A549 (cell line): ENCODE results near the gene ZNF134. TPM values are rescaled to one million over a fixed set of nuclear protein-coding genes. Genes with fewer than 3 reads are reported as not detected.

Experiments used
- ATAC-seq, 2 experiments: fragments of 200-7000 bp in 1 of 2; fragments of >200 bp in 1 of 2; cut with Nextera tagmentation in 1 of 2; cut with Tn5 transposase in 1 of 2; 3 replicates each; pipeline versions ENCODE4 v1.8.0 to v1.9.1; 2018 to 2020; ENCODE audit warnings: mild to moderate bottlenecking in 1 of 2, moderate library complexity in 1 of 2
- CTCF ChIA-PET: fragments of 300-600 bp; sonication (Branson Sonifier 250); formaldehyde crosslinking; extraction: SDS; loops from one replicate; lab custom pipeline; 2021; ENCODE audit warnings: antibody characterized with exemption, inconsistent platforms; lab: Yijun Ruan, JAX
- POLR2A ChIA-PET: fragments of 350-600 bp; formaldehyde crosslinking; extraction: SDS; loops from one replicate; lab custom pipeline; 2021; ENCODE audit warnings: antibody characterized with exemption, inconsistent platforms; lab: Yijun Ruan, JAX
- DNase-seq, 2 experiments: peaks; one replicate each; pipeline versions ENCODE4 v3.0.0 to v3.0.0-alpha.2; 2011 to 2016; ENCODE audit warnings: low read depth in 1 of 2, low spot score in 1 of 2
- FAIRE-seq: peaks from 2 replicates; lab custom pipeline; 2011; peaks lifted over from hg19 to GRCh38; lab: Jason Lieb, UNC
- H3K27ac ChIP-seq, 2 experiments: fragments of >200 bp; sonication (Bioruptor Twin); formaldehyde crosslinking; 3 replicates each; pipeline ENCODE4 v1.5.1; 2016 to 2017
- H3K4me1 ChIP-seq: fragments of >200 bp; sonication (Bioruptor Twin); formaldehyde crosslinking; 3 replicates; pipeline ENCODE4 v1.6.1; 2016
- H3K4me2 ChIP-seq: fragments of >200 bp; sonication (Bioruptor Twin); formaldehyde crosslinking; 3 replicates; pipeline ENCODE4 v1.6.1; 2016
- H3K4me3 ChIP-seq: fragments of >200 bp; sonication (Bioruptor Twin); formaldehyde crosslinking; 3 replicates; pipeline ENCODE4 v1.5.1; 2016
- H3K9me3 ChIP-seq: fragments of >200 bp; sonication (Bioruptor Twin); formaldehyde crosslinking; 3 replicates; pipeline ENCODE4 v1.6.1; 2016
- CBX2 ChIP-seq: fragments of 200-600 bp; sonication (generic); IDR thresholded peaks from 2 replicates; pipeline ENCODE4 v1.6.1; 2016; ENCODE audit warnings: low read depth, mild to moderate bottlenecking, borderline replicate concordance
- CHD4 ChIP-seq: fragments of 200-600 bp; sonication (generic); IDR thresholded peaks from 2 replicates; pipeline ENCODE4 v1.6.1; 2016; ENCODE audit warnings: antibody characterized with exemption, mild to moderate bottlenecking, borderline replicate concordance
- EP300 ChIP-seq, 2 experiments: fragments of >200 bp; sonication (Bioruptor Twin); formaldehyde crosslinking; IDR thresholded peaks; 2 replicates in 1 of 2; 3 replicates in 1 of 2; pipeline ENCODE4 v1.6.1; 2016 to 2017
- ESRRA ChIP-seq: fragments of 150-350 bp; IDR thresholded peaks from 2 replicates; pipeline ENCODE4 v1.6.1; 2014; ENCODE audit warnings: mild to moderate bottlenecking, low read length, borderline replicate concordance
- FOSL2 ChIP-seq, 2 experiments: fragments of 450-650 bp in 1 of 2; fragments of >200 bp in 1 of 2; sonication (Bioruptor Twin) in 1 of 2; formaldehyde crosslinking; IDR thresholded peaks; 2 replicates each; pipeline versions ENCODE4 v1.5.0 to v1.6.1; 2016 to 2020; ENCODE audit warnings: mild to moderate bottlenecking in 1 of 2, moderate library complexity in 1 of 2
- FOXS1 ChIP-seq: fragments of 250-450 bp; sonication (Bioruptor Pico); IDR thresholded peaks from 2 replicates; pipeline ENCODE4 v1.5.0; 2020; ENCODE audit warnings: mild to moderate bottlenecking, moderate library complexity
- GATA3 ChIP-seq: IDR thresholded peaks from 2 replicates; pipeline ENCODE4 v1.6.1; 2012; ENCODE audit warnings: borderline replicate concordance
- HDAC2 ChIP-seq: fragments of 200-600 bp; sonication (generic); IDR thresholded peaks from 2 replicates; pipeline ENCODE4 v1.6.1; 2016
- JUN ChIP-seq, 2 experiments: fragments of >200 bp; sonication (Bioruptor Twin); formaldehyde crosslinking; IDR thresholded peaks; 2 replicates in 1 of 2; 3 replicates in 1 of 2; pipeline ENCODE4 v1.6.1; 2016 to 2017
- KDM5A ChIP-seq: fragments of 200-600 bp; sonication (generic); IDR thresholded peaks from 2 replicates; pipeline ENCODE4 v1.6.1; 2016; ENCODE audit warnings: antibody characterized with exemption, mild to moderate bottlenecking
- MAZ ChIP-seq: fragments of 150-350 bp; IDR thresholded peaks from 2 replicates; pipeline ENCODE4 v1.6.1; 2014; ENCODE audit warnings: antibody characterized with exemption, low read depth, low read length, borderline replicate concordance
- NPAS2 ChIP-seq: fragments of 250-450 bp; sonication (Bioruptor Pico); IDR thresholded peaks from 2 replicates; pipeline ENCODE4 v1.8.0; 2022; ENCODE audit warnings: mild to moderate bottlenecking, moderate library complexity, borderline replicate concordance
- RFX5 ChIP-seq: fragments of 450-650 bp; IDR thresholded peaks from 2 replicates; pipeline ENCODE4 v1.7.1; 2014; ENCODE audit warnings: antibody characterized with exemption, mild to moderate bottlenecking, moderate library complexity
- SREBF2 ChIP-seq: fragments of 450-650 bp; IDR thresholded peaks from 2 replicates; pipeline ENCODE4 v1.6.1; 2014; ENCODE audit warnings: mild to moderate bottlenecking, moderate library complexity
- TFCP2L1 ChIP-seq: fragments of 250-450 bp; sonication (Bioruptor Pico); IDR thresholded peaks from 2 replicates; pipeline ENCODE4 v1.5.0; 2021; ENCODE audit warnings: mild to moderate bottlenecking
- TP53 ChIP-seq: fragments of 250-450 bp; sonication (Bioruptor Pico); IDR thresholded peaks from 2 replicates; pipeline ENCODE4 v1.5.0; 2021; ENCODE audit warnings: mild to moderate bottlenecking, moderate library complexity
- ZC3H11A ChIP-seq: fragments of 450-650 bp; IDR thresholded peaks from 2 replicates; pipeline ENCODE4 v1.6.1; 2014; ENCODE audit warnings: antibody characterized with exemption, mild to moderate bottlenecking
- ZNF302 ChIP-seq: fragments of 250-450 bp; sonication (Bioruptor Pico); IDR thresholded peaks from 2 replicates; pipeline ENCODE4 v1.9.0; 2021; ENCODE audit warnings: inconsistent platforms, mild to moderate bottlenecking, moderate library complexity
- ZSCAN20 ChIP-seq: fragments of 250-450 bp; sonication (Bioruptor Pico); IDR thresholded peaks from 2 replicates; pipeline ENCODE4 v1.8.0; 2022; ENCODE audit warnings: mild to moderate bottlenecking, moderate library complexity
- WGBS: methylation state at CpG from one replicate; pipeline ENCODE4 v1.1.6; 2017; ENCODE audit errors: missing lambda C conversion rate; 5-methylcytosine and 5-hydroxymethylcytosine counted together
- polyA plus RNA-seq, 4 experiments: library from polyadenylated mRNA; depleted of rRNA in 3 of 4; stranded (reverse); fragments of >200 nt; fragmentation: RNase III in 1 of 4; extraction: RNeasy Plus Mini Kit Qiagen cat#74134 plus additional on column Dnase treatment in 1 of 4; gene quantifications; 2 replicates in 3 of 4; 3 replicates in 1 of 4; pipeline ENCODE4 v1.2.3, GENCODE V29; 2011 to 2017
- TF ChIP-seq, protein P1 (sequence below): fragments of 250-450 bp; sonication (Bioruptor Pico); IDR thresholded peaks from 2 replicates; pipeline ENCODE4 v1.5.0; 2020; ENCODE audit warnings: low read depth, mild to moderate bottlenecking, moderate library complexity
- TF ChIP-seq, protein P2 (sequence below): fragments of 200-600 bp; sonication (generic); IDR thresholded peaks from 2 replicates; pipeline ENCODE4 v1.6.1; 2016; ENCODE audit warnings: antibody characterized with exemption, mild to moderate bottlenecking, moderate library complexity
- TF ChIP-seq, protein P3 (sequence below): fragments of 450-650 bp; IDR thresholded peaks from 2 replicates; pipeline ENCODE4 v1.6.1; 2014; ENCODE audit warnings: antibody characterized with exemption

Gene ZNF134
- polyA plus RNA-seq, 2 of the 4 experiments (the other 2 are of a cell fraction) = 9.1 to 9.2 TPM

DNA sequence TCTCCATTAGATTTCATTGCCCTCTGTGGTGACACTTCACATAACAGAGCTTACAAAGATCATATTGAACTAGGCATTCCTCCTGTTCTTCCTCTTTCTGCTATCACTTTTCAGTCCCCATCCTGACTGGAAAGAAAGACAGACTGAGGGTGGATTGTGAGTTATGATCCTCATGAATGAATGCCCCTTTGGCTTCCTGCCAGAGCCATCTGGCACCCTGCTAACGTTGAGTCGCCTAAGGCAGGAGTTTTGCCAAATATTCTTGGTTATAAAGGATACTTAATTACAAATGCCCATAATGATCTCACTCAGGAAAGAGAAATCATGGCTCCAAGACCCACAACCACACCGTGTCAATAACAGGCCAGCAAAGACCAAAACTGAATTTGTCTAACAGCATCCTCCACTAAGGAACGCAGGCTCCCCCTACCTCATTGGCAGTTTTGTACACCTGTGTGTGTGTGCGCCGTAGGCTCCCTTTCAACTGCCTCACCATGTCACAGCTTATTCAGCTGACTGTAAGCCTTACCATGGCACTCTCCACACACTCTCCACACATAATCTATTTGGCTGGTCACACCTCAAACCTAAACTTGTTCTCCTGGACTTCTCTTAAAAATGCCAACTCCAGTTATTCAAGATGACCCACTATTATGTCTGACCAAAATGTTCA lies 34.4 kb downstream of the ZNF134 start:
- peaks cover 85% of the 10 kb centered on the region for H3K9me3 ChIP-seq
- no peak overlapping the region for H3K4me3 ChIP-seq
- TF ChIP-seq KDM5A (no peak), FOXS1 (no peak), NPAS2 (CRISPR knock-in tag) (no peak), TFCP2L1 (no peak), ZSCAN20 (no peak), GATA3 (no peak), FOSL2 (IDR thresholded peaks at IDR 0.05) (no peak), FOSL2 (CRISPR knock-in tag; IDR thresholded peaks at IDR 0.05) (no peak), HDAC2 (no peak), CHD4 (no peak), SREBF2 (no peak), EP300 (IDR thresholded peaks at IDR 0.05) (no peak)
- TF ChIP-seq, protein P1, sequence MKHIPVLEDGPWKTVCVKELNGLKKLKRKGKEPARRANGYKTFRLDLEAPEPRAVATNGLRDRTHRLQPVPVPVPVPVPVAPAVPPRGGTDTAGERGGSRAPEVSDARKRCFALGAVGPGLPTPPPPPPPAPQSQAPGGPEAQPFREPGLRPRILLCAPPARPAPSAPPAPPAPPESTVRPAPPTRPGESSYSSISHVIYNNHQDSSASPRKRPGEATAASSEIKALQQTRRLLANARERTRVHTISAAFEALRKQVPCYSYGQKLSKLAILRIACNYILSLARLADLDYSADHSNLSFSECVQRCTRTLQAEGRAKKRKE (CRISPR knock-in tag) = no peak
- TF ChIP-seq, protein P2, sequence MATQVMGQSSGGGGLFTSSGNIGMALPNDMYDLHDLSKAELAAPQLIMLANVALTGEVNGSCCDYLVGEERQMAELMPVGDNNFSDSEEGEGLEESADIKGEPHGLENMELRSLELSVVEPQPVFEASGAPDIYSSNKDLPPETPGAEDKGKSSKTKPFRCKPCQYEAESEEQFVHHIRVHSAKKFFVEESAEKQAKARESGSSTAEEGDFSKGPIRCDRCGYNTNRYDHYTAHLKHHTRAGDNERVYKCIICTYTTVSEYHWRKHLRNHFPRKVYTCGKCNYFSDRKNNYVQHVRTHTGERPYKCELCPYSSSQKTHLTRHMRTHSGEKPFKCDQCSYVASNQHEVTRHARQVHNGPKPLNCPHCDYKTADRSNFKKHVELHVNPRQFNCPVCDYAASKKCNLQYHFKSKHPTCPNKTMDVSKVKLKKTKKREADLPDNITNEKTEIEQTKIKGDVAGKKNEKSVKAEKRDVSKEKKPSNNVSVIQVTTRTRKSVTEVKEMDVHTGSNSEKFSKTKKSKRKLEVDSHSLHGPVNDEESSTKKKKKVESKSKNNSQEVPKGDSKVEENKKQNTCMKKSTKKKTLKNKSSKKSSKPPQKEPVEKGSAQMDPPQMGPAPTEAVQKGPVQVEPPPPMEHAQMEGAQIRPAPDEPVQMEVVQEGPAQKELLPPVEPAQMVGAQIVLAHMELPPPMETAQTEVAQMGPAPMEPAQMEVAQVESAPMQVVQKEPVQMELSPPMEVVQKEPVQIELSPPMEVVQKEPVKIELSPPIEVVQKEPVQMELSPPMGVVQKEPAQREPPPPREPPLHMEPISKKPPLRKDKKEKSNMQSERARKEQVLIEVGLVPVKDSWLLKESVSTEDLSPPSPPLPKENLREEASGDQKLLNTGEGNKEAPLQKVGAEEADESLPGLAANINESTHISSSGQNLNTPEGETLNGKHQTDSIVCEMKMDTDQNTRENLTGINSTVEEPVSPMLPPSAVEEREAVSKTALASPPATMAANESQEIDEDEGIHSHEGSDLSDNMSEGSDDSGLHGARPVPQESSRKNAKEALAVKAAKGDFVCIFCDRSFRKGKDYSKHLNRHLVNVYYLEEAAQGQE = no peak
- ATAC-seq (no peak), FAIRE-seq (no peak), DNase-seq (no peak)
- 43% methylated on average over 6 of the region's 6 CpGs for WGBS
- ChIA-PET POLR2A (no interaction called here), CTCF (interaction anchor here (2.1 kb wide), 1 partner anchor 7 kb away, joined by 4 read pairs; no protein-coding TSS in a partner anchor)
- no peaks in the 10 kb centered on the region for H3K4me1 ChIP-seq
- no peak overlapping the region for H3K4me2 ChIP-seq
- no peak overlapping the region for H3K27ac ChIP-seq

DNA sequence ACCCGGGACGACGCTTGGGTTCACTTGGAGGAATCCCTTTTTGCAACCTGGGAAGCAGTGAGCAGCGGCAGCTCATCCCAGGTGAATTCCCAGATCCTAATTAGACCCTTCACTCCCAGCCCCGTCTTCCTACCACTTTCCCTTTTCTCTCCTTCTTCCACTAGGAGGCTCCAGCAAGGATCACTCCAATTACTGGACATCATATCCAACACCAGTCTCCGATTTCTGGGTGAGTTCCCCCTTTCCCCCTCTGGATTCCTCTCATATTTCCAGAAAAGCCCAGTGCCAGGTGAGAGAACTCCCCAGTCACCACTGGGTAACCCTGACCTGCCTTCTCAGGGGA lies 37.6 kb downstream of the ZNF134 start:
- peaks cover 86% of the 10 kb centered on the region for H3K9me3 ChIP-seq
- TF ChIP-seq, protein P3, sequence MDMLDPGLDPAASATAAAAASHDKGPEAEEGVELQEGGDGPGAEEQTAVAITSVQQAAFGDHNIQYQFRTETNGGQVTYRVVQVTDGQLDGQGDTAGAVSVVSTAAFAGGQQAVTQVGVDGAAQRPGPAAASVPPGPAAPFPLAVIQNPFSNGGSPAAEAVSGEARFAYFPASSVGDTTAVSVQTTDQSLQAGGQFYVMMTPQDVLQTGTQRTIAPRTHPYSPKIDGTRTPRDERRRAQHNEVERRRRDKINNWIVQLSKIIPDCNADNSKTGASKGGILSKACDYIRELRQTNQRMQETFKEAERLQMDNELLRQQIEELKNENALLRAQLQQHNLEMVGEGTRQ = no peak
- TF ChIP-seq JUN (IDR thresholded peaks at IDR 0.05) (no peak), RFX5 (no peak), CBX2 (no peak), CHD4 (no peak), ZNF302 (no peak), FOSL2 (IDR thresholded peaks at IDR 0.05) (no peak), FOSL2 (CRISPR knock-in tag; IDR thresholded peaks at IDR 0.05) (no peak), ESRRA (no peak), KDM5A (no peak), TP53 (no peak), MAZ (no peak), ZC3H11A (no peak), ZSCAN20 (no peak), HDAC2 (no peak)
- TF ChIP-seq, protein P1 (CRISPR knock-in tag) = no peak
- ChIA-PET CTCF (interaction anchor here (1.1 kb wide), 1 partner anchor 13 kb away, joined by 4 read pairs; no protein-coding TSS in a partner anchor), POLR2A (no interaction called here)
- H3K27ac ChIP-seq = no peak overlapping the region
- ATAC-seq (no peak), FAIRE-seq (no peak), DNase-seq (no peak)
- no peak overlapping the region for H3K4me3 ChIP-seq
- no peaks in the 10 kb centered on the region for H3K4me1 ChIP-seq
- H3K4me2 ChIP-seq = no peak overlapping the region
- 12% methylated on average over 6 of the region's 6 CpGs for WGBS
